SU-DHL-6 (cell line): ENCODE data around the gene PHKA1.

Source experiments
- CTCF ChIP-seq: fragments of 200-600 bp; sonication (generic); IDR thresholded peaks from one replicate; pipeline ENCODE4 v1.5.1; 2017; ENCODE audit warnings: antibody characterized with exemption, mild to moderate bottlenecking, low read length, moderate library complexity; ENCODE audit not compliant: insufficient read depth, poor library complexity, severe bottlenecking
- EZH2phosphoT487 ChIP-seq: fragments of 200-600 bp; sonication (generic), shearing (Covaris generic); conservative IDR thresholded peaks from 2 replicates; pipeline ENCODE4 v1.6.1; 2018; ENCODE audit warnings: mild to moderate bottlenecking, antibody characterized with exemption, low read length, moderate library complexity, mixed read lengths

- no peak for TF ChIP-seq CTCF
- no peak for TF ChIP-seq EZH2phosphoT487
Measured at GRCh38 chrX:72566448-72566847, 147.7 kb downstream of the PHKA1 start.
